ENCODE data around the gene TRIM33. TPM values are rescaled to one million over a fixed set of nuclear protein-coding genes. Genes with fewer than 3 reads are reported as not detected.
"Not testable (repeated sequence)": the region's sequence is repeated elsewhere in the genome, so short reads cannot be mapped to it uniquely, and the experiment has no call there.

TRIM33 gene
- total RNA-seq, 1 donor from 2014 or later, result 61.4 TPM

- no peak for DNase-seq
Observed at GRCh38 chr1:114466334-114467014, 44.5 kb downstream of the TRIM33 start.

GRCh38 chr1:114462963-114463362, 48.0 kb downstream of the TRIM33 start:
- DNase-seq, result no peak

GRCh38 chr1:114462341-114462740, 48.7 kb downstream of the TRIM33 start:
- DNase-seq, result no peak

- DNase-seq, result no peak
Observed at GRCh38 chr1:114458237-114458777, 52.7 kb downstream of the TRIM33 start.

- no peak for DNase-seq
Observed at GRCh38 chr1:114457675-114458236, 53.2 kb downstream of the TRIM33 start.

- DNase-seq, result no peak
Observed at GRCh38 chr1:114456586-114456985, 54.4 kb downstream of the TRIM33 start.

- no peak for DNase-seq
Observed at GRCh38 chr1:114455102-114455785, 55.8 kb downstream of the TRIM33 start.

GRCh38 chr1:114454539-114454938, 56.5 kb downstream of the TRIM33 start:
- no peak for DNase-seq

GRCh38 chr1:114453361-114453784, 57.6 kb downstream of the TRIM33 start:
- no peak for DNase-seq

GRCh38 chr1:114448370-114449036, 62.5 kb downstream of the TRIM33 start:
- no peak for DNase-seq

GRCh38 chr1:114446198-114446597, 64.8 kb downstream of the TRIM33 start:
- DNase-seq, result no peak

- not testable (repeated sequence) for DNase-seq
Observed at GRCh38 chr1:114443226-114443625, 67.8 kb downstream of the TRIM33 start.

- DNase-seq, result no peak
Observed at GRCh38 chr1:114441332-114441731, 69.7 kb downstream of the TRIM33 start.

GRCh38 chr1:114439369-114439768, 71.6 kb downstream of the TRIM33 start:
- no peak for DNase-seq

- DNase-seq, result no peak
Observed at GRCh38 chr1:114437812-114438211, 73.2 kb downstream of the TRIM33 start.

- no peak for DNase-seq
Observed at GRCh38 chr1:114436799-114437198, 74.2 kb downstream of the TRIM33 start.

- DNase-seq, result no peak
Observed at GRCh38 chr1:114435088-114435715, 75.8 kb downstream of the TRIM33 start.

- DNase-seq, result no peak
Observed at GRCh38 chr1:114431026-114431425, 80.0 kb downstream of the TRIM33 start.

- no peak for DNase-seq
Observed at GRCh38 chr1:114428083-114428754, 82.8 kb downstream of the TRIM33 start.

GRCh38 chr1:114427612-114428011, 83.4 kb downstream of the TRIM33 start:
- DNase-seq, result no peak

- no peak for DNase-seq
Observed at GRCh38 chr1:114423455-114423854, 87.5 kb downstream of the TRIM33 start.

GRCh38 chr1:114418948-114419347, 92.1 kb downstream of the TRIM33 start:
- DNase-seq, result not testable (repeated sequence)
